Measurements from ENCODE around the gene SPTBN1. TPM values are rescaled to one million over a fixed set of nuclear protein-coding genes. Genes with fewer than 3 reads are reported as not detected.

Gene SPTBN1
- total and polyA plus RNA-seq, 8 donors = 28.7 to 475 (median 193) TPM

GRCh38 chr2:54429811-54430551 lies 26.1 kb upstream of the SPTBN1 start:
- 71 to 78% (median 77%) methylated on average over 13 of the region's 13 CpGs for WGBS, 5 donors
- Histone ChIP-seq H3K27me3 (no peaks in the 10 kb centered on the region), H3K9me3 (no peaks in the 10 kb centered on the region), H3K4me1 (peaks cover 9 to 45% (median 27%) of the 10 kb centered on the region in 4 donors), H3K27ac (peak overlapping the region; percentile 2 to 65 (median 57)), H3K4me3 (no peak overlapping the region), H3K36me3 (no peaks in the 10 kb centered on the region)
- no peak for TF ChIP-seq POLR2A (IDR thresholded peaks at IDR 0.05)
- TF ChIP-seq CTCF (IDR thresholded peaks at IDR 0.05) = no peak
- TF ChIP-seq POLR2AphosphoS5 (IDR thresholded peaks at IDR 0.05) = no peak
- no peak for TF ChIP-seq EP300 (IDR thresholded peaks at IDR 0.05)
- no peak for DNase-seq
- intact Hi-C loops (cut with DNase I; ENCODE audit: low total_unique reads) = no loop called here

GRCh38 chr2:54430649-54431048 lies 25.5 kb upstream of the SPTBN1 start:
- 67 to 83% (median 74%) methylated on average over 5 of the region's 5 CpGs for WGBS, 5 donors
- TF ChIP-seq POLR2AphosphoS5 (IDR thresholded peaks at IDR 0.05) = no peak
- H3K9me3 ChIP-seq = no peaks in the 10 kb centered on the region
- DNase-seq = no peak
- H3K4me3 ChIP-seq = no peak overlapping the region
- peaks cover 9 to 48% (median 27%) of the 10 kb centered on the region in 4 donors for H3K4me1 ChIP-seq
- no peaks in the 10 kb centered on the region for H3K36me3 ChIP-seq
- peak overlapping the region; percentile 28 to 65 (median 57) for H3K27ac ChIP-seq
- H3K27me3 ChIP-seq = no peaks in the 10 kb centered on the region
- intact Hi-C loops (cut with DNase I; ENCODE audit: low total_unique reads) = no loop called here

GRCh38 chr2:54432251-54433015 lies 23.7 kb upstream of the SPTBN1 start:
- no peak for DNase-seq
- 56 to 80% (median 76%) methylated on average over 4 of the region's 4 CpGs for WGBS, 5 donors
- Histone ChIP-seq H3K36me3 (no peaks in the 10 kb centered on the region), H3K4me3 (no peak overlapping the region), H3K27ac (peak overlapping the region in 3 of 5 donors; percentile 57 to 65 (median 58)), H3K4me1 (peaks cover 9 to 52% (median 27%) of the 10 kb centered on the region in 4 donors), H3K27me3 (no peaks in the 10 kb centered on the region), H3K9me3 (no peaks in the 10 kb centered on the region)
- intact Hi-C loops (cut with DNase I; ENCODE audit: low total_unique reads) = no loop called here
- TF ChIP-seq POLR2A (IDR thresholded peaks at IDR 0.05) = no peak
- TF ChIP-seq EP300 (IDR thresholded peaks at IDR 0.05) = no peak
- TF ChIP-seq POLR2AphosphoS5 (IDR thresholded peaks at IDR 0.05) = no peak
- TF ChIP-seq CTCF (IDR thresholded peaks at IDR 0.05) = no peak

- no peak overlapping the region for H3K4me3 ChIP-seq
- no peak for DNase-seq
- H3K36me3 ChIP-seq = no peaks in the 10 kb centered on the region
- H3K4me1 ChIP-seq = peaks cover 5 to 38% (median 21%) of the 10 kb centered on the region in 4 donors
- H3K27ac ChIP-seq = no peak overlapping the region
- 88 to 93% (median 90%) methylated on average over 4 of the region's 4 CpGs for WGBS, 5 donors
- no peaks in the 10 kb centered on the region for H3K27me3 ChIP-seq
- intact Hi-C loops (cut with DNase I; ENCODE audit: low total_unique reads) = no loop called here
- no peak for TF ChIP-seq POLR2AphosphoS5 (IDR thresholded peaks at IDR 0.05)
- TF ChIP-seq POLR2A (IDR thresholded peaks at IDR 0.05) = no peak
- TF ChIP-seq EP300 (IDR thresholded peaks at IDR 0.05) = no peak
- TF ChIP-seq CTCF (IDR thresholded peaks at IDR 0.05) = no peak
- no peaks in the 10 kb centered on the region for H3K9me3 ChIP-seq
Measured at GRCh38 chr2:54434229-54434628, 21.9 kb upstream of the SPTBN1 start.

Measured in stomach (tissue), 9 donors.